Type B pancreatic cell (in vitro differentiated cells): ENCODE results near the gene MYBBP1A. TPM values are rescaled to one million over a fixed set of nuclear protein-coding genes. Genes with fewer than 3 reads are reported as not detected.
A peak's percentile ranks its signal among the peaks of the same experiment; 100 is the strongest.

Experiments
- DNase-seq: peaks from one replicate; pipeline ENCODE4 v3.0.0; 2021; ENCODE audit warnings: mixed read lengths; ENCODE audit not compliant: unreplicated experiment; ENCODE audit errors: extremely low spot score
- H3K27ac Mint-ChIP-seq: 2 replicates; pipeline ENCODE4 v1.8.0; 2021; ENCODE audit warnings: mild to moderate bottlenecking, mixed read lengths
- H3K27me3 Mint-ChIP-seq: 2 replicates; pipeline ENCODE4 v1.8.0; 2021; ENCODE audit warnings: mixed read lengths
- H3K36me3 Mint-ChIP-seq: 2 replicates; pipeline ENCODE4 v1.8.0; 2021; ENCODE audit warnings: mixed read lengths
- H3K4me1 Mint-ChIP-seq: one replicate; pipeline ENCODE4 v1.8.0; 2021; ENCODE audit warnings: mixed read lengths; ENCODE audit not compliant: unreplicated experiment
- H3K4me3 Mint-ChIP-seq: 2 replicates; pipeline ENCODE4 v1.8.0; 2021; ENCODE audit warnings: mild to moderate bottlenecking, mixed read lengths
- H3K9me3 Mint-ChIP-seq: 2 replicates; pipeline ENCODE4 v1.8.0; 2021; ENCODE audit warnings: mixed read lengths
- total RNA-seq: library from RNA; stranded (reverse); gene quantifications from 2 replicates; pipeline ENCODE4 v1.2.1, GENCODE V29; 2021; ENCODE audit warnings: low replicate concordance
- TF ChIP-seq, protein P1 (sequence below): fragments of 200-600 bp; sonication (generic); conservative IDR thresholded peaks from 2 replicates; pipeline ENCODE4 v1.5.0; 2021; ENCODE audit warnings: antibody characterized with exemption, mild to moderate bottlenecking

The MYBBP1A gene
- total RNA-seq, 1 donor from 2014 or later = 66.0 TPM

DNA sequence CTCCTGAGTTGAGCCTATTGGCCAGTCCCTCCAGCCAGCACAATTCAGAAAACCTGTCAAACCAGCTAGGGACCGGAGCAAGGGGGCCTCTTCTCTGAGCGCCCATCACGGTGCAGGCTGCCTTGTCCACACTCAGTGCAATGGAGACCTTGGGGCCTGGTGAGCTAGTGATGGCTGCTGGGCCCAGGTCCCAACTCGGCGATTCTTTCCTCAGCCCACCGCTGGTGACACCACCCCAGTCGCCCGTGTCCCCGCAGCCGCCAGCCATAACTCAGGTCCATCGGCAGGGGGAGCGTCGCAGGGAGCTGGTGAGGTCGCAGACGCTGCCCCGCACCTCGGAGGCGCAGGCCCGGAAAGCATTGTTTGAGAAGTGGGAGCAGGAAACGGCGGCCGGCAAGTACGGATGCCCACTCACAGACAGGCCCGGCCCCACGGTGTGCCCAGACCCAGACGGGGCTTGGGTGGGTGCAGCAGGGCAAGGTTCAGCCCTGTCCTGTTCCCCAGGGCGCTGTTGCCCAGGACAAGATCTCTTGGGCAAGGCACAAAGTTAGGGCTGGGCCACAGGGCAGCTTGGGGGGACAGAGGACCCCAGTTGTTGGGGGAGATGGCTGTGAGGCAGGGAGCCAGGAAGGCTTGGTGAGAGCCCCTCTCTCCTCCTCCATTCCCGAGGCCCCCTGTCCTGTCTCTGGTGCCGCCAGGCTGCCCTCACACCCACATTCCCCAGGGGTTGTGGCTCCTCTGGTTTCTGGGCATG lies 39.9 kb upstream of the MYBBP1A start:
- TF ChIP-seq, protein P1, sequence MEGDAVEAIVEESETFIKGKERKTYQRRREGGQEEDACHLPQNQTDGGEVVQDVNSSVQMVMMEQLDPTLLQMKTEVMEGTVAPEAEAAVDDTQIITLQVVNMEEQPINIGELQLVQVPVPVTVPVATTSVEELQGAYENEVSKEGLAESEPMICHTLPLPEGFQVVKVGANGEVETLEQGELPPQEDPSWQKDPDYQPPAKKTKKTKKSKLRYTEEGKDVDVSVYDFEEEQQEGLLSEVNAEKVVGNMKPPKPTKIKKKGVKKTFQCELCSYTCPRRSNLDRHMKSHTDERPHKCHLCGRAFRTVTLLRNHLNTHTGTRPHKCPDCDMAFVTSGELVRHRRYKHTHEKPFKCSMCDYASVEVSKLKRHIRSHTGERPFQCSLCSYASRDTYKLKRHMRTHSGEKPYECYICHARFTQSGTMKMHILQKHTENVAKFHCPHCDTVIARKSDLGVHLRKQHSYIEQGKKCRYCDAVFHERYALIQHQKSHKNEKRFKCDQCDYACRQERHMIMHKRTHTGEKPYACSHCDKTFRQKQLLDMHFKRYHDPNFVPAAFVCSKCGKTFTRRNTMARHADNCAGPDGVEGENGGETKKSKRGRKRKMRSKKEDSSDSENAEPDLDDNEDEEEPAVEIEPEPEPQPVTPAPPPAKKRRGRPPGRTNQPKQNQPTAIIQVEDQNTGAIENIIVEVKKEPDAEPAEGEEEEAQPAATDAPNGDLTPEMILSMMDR = peak; percentile 68
- peaks cover 40% of the 10 kb centered on the region for H3K4me1 Mint-ChIP-seq
- H3K27ac Mint-ChIP-seq = peak overlapping the region; percentile 62
- H3K4me3 Mint-ChIP-seq = peak overlapping the region; percentile 72
- DNase-seq = no peak
- H3K27me3 Mint-ChIP-seq = no peaks in the 10 kb centered on the region
- H3K36me3 Mint-ChIP-seq = no peaks in the 10 kb centered on the region
- H3K9me3 Mint-ChIP-seq = no peaks in the 10 kb centered on the region

DNA sequence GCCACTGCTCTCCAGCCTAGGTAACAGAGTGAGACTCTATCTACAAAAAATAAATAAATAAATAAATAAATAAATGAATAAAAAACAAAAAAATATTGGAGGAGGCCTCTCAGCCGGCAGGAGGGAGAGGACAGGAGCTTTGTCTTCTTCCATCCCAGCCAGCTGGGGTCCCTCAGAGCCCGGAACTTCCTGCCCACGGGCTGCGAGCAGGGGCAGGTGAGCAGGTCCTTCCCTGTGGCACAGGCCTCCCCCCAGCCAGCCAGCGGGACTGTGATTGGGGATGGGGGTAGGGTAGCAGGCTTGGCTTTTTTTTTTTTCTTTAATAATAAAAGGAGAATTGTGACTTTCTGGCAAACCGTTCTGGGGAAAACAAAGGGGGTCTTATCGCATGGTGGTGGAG lies 39.2 kb upstream of the MYBBP1A start:
- H3K27me3 Mint-ChIP-seq = no peaks in the 10 kb centered on the region
- no peaks in the 10 kb centered on the region for H3K9me3 Mint-ChIP-seq
- H3K4me3 Mint-ChIP-seq = peak overlapping the region; percentile 72
- peak overlapping the region; percentile 62 for H3K27ac Mint-ChIP-seq
- DNase-seq = no peak
- H3K4me1 Mint-ChIP-seq = peaks cover 33% of the 10 kb centered on the region
- no peaks in the 10 kb centered on the region for H3K36me3 Mint-ChIP-seq
- TF ChIP-seq, protein P1 = no peak

DNA sequence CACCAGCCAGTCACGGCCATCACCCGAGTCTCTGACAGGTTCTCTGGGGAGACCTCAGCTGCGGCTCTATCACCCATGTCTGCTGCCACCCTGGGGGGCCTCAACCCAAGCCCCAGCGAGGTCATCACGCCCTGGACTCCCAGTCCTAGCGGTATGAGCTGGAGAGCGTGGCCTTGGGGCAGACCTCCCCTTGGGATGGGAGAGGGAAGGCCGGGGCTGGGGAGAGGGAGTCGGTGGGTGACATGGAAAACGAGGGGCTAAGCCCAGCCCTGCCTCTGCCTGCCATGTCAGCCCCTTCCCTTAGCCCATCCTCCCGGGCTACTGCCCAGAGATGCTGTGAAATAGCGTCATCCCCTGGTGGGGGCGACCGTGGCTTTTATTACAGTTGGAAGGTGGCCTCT lies 37.8 kb upstream of the MYBBP1A start:
- H3K4me1 Mint-ChIP-seq = peaks cover 26% of the 10 kb centered on the region
- DNase-seq = no peak
- H3K4me3 Mint-ChIP-seq = no peak overlapping the region
- H3K27ac Mint-ChIP-seq = no peak overlapping the region
- H3K9me3 Mint-ChIP-seq = no peaks in the 10 kb centered on the region
- H3K36me3 Mint-ChIP-seq = no peaks in the 10 kb centered on the region
- TF ChIP-seq, protein P1 = no peak
- H3K27me3 Mint-ChIP-seq = no peaks in the 10 kb centered on the region

- Mint-ChIP-seq H3K9me3 (no peaks in the 10 kb centered on the region), H3K27me3 (no peaks in the 10 kb centered on the region), H3K4me1 (peaks cover 21% of the 10 kb centered on the region), H3K4me3 (no peak overlapping the region), H3K27ac (peak overlapping the region; percentile 63), H3K36me3 (no peaks in the 10 kb centered on the region)
- no peak for DNase-seq
- TF ChIP-seq, protein P1 = no peak
Observed at GRCh38 chr17:4592240-4593005, 37.2 kb upstream of the MYBBP1A start.

DNA sequence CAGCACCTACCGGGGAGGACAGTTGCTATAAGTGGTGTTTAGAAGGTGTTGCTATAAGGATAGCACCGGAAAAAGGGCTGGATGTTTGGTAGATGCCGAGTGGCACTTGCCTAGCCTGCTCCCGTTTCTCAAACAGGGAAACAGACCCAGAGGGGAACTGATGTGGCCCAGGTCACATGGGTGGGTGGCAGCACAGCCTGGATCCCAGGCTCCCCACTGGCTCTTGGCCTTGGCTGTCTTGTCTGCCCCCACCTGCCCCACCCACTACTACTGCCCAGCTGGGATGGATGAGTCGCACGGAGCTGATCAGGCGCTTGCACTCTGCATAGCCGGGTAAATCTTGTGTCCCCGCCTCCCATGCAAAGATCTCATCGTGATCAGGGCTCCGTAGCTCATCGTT lies 36.3 kb upstream of the MYBBP1A start:
- peaks cover 26% of the 10 kb centered on the region for H3K4me1 Mint-ChIP-seq

More for the DNA sequence above, 36.3 kb upstream of the MYBBP1A start:
- Mint-ChIP-seq H3K27me3 (peaks cover 2% of the 10 kb centered on the region), H3K4me3 (no peak overlapping the region), H3K27ac (no peak overlapping the region), H3K36me3 (no peaks in the 10 kb centered on the region), H3K9me3 (no peaks in the 10 kb centered on the region)
- no peak for DNase-seq
- TF ChIP-seq, protein P1 = no peak
